HG03135 (cell line): ENCODE measurements around the gene ATP6V0E1.
A peak's percentile ranks its signal among the peaks of the same experiment; 100 is the strongest.
"Not testable (repeated sequence)": the region's sequence is repeated elsewhere in the genome, so short reads cannot be mapped to it uniquely, and the experiment has no call there.

ENCODE experiments used
- ATAC-seq: cut with Tn5 transposase; IDR thresholded peaks from one replicate; pipeline ENCODE4 v1.9.1; 2021; ENCODE audit warnings: mild to moderate bottlenecking, moderate library complexity; ENCODE audit not compliant: unreplicated experiment

The ATP6V0E1 gene

DNA sequence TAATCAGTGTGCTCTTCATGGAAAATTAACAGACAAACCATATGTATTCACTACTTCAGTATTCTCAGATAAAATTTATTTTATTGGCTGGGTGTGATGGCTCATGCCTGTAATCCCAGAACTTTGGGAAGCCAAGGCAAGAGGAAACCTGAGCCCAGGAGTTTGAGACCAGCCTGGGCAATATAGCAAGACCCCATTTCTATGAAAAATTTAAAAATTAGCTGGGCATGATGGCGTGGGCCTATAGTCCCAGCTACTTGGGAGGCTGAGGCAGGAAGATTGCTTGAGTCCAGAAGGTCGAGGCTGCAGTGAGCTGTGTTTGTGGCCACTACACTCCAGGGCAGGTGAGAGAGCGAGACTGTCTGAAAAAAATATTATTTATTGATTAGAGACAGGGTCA lies 49.2 kb downstream of the ATP6V0E1 start:
- ATAC-seq, result no peak

DNA sequence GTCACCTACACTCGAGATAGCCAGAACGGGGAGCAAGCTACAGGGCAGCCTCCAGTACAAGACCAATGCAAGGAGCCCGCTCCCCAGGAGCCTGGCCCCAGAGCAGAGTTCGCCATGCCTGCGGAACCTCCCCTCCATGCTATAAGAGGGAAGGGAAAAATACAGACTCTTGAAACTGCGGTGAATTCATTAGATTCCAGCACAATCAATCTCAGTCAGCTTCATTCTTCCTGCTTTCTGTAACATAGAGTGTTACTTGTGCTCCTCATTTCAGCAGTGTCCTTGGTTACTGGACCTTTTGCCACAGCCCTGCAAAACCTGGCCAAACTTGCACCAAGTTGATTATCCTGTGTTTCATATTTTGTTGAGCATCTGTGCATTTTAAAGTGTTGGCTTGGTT lies 50.4 kb downstream of the ATP6V0E1 start:
- ATAC-seq, result no peak

DNA sequence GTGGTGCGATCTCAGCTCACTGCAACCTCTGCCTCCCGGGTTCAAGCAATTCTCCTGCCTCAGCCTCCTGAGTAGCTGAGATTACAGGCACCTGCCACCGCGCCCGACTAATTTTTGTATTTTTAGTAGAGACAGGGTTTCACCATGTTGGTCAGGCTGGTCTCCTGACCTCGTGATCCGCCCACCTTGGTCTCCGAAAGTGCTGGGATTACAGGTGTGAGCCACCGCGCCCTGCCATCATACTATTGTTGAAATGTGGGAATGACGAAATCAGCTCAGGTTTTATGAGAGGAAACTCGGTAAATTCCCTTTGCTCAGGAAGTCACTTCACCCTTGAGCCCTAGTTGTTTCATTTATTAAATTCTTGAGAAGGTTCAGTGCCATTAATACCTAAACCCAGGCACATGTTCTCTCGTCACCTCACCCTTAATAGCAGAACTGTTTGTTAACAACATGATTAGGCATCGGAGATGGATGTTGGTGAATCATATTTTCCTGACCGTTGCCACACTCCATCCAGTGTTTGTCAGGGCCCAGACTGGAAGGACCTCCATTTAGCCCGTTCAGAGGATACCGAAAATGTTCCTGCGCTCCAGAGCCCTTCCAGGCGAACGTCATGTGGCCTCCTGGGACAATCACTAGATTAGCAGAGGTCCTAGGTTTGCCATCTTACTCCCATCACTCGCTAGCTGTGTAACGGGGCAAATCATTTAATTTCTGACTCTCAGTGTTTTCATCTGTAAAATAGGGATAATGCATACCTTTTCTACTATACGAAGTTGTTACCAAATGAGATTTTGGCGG lies 52.5 kb downstream of the ATP6V0E1 start:
- ATAC-seq, result peak; percentile 60

DNA sequence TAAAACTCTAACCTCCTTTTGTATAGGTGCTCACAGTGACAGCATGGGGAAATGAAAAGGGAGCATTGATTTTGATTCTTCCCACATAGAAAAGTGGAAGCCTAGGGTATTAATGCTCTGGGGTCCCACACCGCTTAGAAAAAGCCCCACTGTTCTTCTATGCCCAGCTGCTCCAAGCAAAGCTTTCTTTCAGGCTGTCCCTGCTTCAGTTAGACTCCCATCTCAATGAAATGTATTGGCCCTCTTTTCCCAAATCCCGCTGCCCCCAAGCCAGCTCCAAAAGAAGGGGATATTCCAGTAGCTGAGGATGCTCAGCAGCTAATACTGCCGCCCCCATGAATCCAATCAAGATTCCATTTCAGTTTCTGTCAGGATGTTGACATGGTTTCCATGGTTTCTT lies 55.6 kb downstream of the ATP6V0E1 start:
- ATAC-seq, result no peak

DNA sequence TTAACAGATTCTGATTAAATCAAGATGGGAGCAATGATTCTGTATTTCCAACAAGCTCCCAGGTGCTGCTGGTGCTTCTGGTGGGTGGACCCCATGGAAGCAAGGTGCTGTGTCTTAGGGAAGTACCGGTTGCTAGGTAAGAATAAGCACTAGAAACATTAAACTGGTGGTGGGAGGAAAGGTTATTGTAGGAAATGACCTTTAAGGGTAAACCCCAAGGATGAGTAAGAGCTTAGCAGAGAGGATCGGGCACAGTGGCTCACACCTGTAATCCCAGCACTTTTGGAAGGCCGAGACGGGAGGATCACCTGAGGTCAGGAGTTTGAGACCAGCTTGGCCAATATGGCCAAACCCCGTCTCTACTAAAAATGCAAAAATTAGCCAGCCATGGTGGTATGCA lies 56.4 kb downstream of the ATP6V0E1 start:
- no peak for ATAC-seq

DNA sequence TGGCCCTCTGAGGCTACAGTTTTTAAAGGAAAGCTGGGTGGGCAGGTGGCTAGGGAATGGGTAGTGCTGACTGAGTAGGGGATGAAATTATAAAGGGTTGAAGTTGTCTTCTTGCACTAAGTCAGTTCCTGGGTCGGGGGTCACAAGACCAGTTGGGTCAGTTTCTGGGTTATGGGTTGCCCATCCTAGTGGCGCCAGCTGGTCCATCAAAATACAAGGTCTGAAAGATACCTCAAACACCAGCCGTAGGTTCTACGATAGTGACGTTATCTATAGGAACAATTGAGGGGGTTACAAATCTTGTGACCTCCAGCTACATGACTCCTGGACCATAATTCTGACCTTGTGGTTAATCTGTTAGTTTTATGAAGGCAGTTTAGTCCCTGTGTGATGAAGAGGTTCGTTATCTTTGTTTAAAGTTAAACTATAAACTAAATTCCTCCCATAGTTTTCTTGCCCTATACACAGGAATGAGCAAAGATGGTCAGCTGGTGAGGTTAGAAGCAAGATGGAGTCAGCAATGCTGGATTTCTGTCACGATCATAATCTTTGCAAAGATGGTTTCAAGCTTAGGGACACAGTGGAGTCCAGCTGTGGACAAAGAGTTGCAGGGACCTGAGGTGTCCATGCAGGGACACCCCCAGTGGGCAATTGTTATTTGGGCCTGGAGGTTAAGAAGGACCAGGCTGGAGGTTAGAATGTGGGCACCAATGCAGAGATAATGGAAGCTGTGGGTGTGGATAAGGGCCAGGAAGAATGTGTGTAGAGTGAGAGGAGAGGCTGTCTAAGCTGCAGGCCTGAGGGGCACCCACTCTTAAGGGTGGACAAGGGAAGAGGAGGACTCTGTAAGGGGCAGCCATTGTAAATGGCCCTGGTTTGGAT lies 58.6 kb downstream of the ATP6V0E1 start:
- ATAC-seq, result no peak

DNA sequence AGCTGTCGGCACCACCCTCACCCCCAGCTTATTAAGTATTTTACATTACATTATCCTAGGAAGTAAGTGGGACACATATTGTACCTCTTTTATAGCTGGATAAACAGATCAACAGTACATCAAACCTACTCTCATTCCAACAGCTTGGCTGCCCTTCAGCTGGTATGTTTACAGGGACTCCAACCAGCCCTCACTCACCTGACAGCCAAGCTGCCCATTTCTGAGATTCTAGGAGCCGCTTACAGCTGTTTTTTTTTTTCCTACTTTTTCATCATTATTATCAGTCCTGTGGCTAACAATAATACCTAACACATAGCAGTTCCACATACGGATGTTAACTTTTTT lies 59.2 kb downstream of the ATP6V0E1 start:
- ATAC-seq, result no peak

DNA sequence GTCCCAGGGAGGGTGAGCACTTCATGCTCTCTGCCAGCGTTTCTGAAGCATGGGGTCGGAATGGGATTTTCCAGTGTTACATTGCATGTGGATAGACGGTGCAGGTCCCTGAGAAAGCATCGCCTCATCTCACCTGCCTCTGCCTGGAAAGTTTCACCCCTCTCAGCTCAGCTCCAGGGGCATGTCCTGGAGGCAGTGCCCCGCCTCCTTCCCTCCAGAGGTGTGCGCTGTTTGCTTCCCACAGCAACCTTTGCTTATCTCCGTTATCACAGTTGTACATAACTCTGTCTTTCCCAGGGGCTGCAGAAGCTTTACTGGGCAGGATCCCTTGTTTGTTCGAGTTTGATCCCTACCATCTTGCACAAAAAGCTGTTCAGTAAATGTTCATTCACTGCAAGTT lies 61.9 kb downstream of the ATP6V0E1 start:
- no peak for ATAC-seq

DNA sequence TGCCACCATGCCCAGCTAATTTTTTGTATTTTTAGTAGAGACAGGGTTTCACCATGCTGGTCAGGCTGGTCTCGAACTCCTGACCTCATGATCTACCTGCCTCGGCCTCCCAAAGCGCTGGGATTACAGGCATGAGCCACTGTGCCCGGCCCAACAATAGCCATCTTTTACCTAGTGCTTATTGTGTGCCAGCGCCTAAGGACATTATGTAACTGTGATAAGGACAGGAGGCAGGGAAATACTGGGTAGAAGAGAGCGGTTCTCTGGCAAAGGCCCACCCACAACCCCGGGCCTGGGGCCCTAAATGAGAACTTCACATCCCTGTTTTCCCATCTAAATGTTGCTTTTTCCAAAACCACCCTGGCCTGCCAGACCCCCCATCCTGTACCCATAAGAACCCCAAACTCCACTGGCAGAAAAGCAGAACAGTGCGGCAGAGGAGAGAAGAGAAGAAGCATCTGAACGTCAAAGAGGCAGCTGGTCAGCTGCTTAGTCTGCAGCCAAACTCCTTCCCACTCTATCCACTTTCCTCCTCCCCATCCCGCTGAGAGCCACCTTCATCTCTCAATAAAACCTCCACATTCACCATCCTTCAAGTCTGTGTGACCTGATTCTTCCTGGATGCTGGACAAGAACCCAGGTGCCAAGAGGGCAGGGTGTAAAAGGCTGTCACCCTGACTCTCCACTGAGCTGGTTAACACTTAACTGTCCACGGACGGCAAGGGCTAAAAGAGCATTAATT lies 63.7 kb downstream of the ATP6V0E1 start:
- ATAC-seq, result not testable (repeated sequence)

DNA sequence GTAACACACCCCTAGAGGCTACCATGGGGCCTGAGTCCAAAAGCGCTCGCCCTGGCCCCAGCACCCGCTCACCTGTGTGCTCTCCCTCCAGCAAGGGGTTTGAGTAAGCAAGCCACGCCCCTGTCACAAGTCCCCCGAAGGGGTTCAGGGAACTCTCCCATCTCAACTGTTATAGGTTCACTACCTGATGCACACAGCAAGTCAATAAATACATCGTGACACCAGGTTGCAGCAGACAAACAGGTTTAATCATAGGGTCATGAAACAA lies 64.2 kb downstream of the ATP6V0E1 start:
- ATAC-seq, result no peak

DNA sequence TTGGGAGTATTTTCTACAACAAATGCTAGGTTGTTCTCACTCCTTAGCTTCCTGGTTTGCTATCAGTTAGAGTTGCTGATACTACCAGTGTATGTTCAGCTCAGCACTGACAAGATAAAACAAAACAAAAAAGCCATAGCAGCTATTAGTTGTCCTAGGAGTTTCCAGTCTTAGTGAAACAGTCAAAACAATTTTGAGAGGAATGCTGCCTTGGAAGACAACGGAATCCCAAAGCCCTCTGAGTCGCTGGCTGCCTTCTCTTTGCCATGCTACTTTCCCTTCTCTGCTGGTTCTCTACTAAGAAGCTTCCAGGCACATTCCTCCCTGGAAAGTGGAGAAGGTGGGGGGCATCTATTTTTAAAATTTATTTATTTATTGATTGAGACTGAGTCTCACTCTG lies 67.2 kb downstream of the ATP6V0E1 start:
- ATAC-seq, result no peak

DNA sequence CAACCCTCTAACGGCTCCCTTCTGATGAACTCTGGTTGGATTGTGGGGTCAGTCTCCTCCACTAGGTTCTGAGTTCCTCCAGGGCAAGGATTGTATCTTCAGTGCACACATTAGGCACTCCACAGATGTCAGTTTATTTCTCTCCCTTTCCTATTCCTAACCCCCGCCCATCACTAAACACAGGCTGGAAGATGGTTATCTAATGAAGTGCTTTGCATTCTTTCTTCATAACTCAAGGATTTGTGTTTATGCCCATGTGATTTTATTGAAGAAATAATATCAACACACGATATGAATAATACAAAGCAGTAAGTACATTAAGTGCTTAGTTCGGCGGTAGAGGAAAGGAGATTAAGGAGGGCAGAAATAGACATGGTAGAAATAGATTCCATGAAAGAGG lies 68.2 kb downstream of the ATP6V0E1 start:
- ATAC-seq, result no peak

DNA sequence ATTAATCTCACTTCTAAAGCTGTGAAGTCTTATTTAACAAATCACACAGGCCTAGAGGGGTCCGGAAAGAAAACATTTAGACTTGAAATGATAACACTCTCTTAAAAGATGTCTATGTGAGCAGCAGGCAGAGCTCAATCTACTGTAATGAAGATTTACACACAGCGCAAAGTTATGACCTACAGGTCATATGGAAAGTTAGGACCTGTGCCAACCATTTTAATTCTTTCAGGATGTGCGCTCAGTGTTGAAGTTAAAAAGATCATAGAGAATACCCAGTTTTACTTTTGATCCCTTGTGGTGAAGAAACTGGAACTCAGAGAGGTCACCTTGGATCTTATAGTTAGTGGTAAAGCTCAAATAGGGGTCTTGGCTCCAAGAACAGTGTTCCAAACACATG lies 69.5 kb downstream of the ATP6V0E1 start:
- no peak for ATAC-seq

DNA sequence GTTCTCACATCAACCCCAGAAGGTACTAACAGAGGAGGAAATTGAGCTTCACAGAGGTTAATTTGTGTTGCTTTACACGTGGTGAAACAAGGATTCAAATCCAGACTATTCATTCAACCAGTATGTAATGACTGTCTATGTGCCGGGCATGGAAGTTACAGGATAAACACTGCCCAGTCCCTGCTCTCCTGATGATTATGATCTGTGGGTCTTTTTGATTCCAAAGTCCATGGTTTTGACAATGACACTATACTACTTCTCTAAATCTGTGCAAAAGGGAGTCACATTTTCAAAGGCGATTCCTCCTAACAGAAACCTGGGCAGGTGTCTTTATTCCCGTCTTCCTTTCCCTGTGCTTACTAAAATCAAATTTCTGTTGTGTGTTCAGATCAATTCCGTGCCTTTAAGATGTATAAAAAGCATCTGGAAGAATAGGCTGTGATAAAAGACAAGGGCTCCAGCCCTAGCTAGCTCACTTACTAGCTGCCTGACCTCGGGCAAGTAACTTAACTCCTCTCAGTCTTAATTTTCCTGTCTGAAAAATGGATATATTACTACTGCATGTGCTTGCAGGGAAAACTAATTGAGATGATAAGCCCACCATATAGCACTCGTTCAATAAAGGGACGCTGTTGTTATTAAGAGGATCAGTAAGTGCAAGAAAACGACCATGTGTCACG lies 71.6 kb downstream of the ATP6V0E1 start:
- no peak for ATAC-seq

DNA sequence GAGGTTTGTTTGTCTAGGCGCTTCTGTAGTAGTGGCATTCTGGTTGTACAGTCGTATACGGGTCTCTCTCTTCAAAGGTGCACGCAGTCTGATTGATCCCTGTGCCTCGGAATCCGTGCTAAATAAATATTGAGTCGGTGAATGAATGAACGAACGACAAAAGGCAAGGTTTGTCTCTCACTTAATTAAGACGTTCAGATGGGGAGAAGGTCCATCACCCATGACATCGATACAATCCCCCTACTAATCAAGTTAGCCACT lies 72.1 kb downstream of the ATP6V0E1 start:
- ATAC-seq, result no peak

DNA sequence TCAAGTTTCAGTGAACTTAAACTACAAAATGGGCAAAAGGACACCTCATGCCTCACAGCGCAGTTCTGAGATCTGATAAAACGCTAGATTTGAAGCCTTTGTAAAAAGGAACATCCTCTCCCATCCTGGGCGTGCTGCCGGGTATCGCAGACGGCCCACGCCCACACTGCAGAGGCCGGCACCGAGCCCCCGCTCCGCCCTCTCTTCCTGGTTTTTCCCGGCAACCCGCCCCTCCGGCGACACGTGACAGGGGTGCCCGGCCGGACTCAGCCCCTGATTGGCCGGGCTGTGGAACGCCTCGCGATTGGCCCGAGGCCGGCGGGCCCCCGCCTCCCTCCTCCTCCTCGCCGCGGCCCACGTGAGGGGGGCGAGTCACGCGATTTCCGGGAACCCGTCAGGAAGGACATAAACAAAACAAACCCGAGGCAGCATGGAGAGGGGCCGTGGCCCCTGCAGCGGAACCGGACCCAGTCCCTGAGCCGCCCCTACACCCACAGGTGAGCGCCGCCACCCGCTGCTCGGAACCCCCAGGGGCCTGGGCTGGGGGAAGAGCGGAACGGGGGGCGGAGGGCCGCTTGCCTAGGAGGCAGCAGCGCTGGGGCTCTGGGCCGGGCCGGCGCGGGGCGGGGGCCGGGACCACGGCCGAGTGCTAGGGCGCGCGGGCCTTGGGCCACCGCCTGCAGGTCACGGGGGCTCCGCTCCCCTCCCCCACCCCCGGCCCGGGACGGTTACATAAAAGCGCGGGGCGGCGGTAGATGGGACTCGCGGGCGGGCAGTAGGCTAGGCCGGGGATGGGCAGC lies 72.6 kb downstream of the ATP6V0E1 start, which contains the start of gene CREBRF:
CREBRF (plus strand) TSS at position 370 of the 800 bp plus-strand sequence. CDS start 24,424 bp downstream, outside the sequence.
- ATAC-seq, result peak; percentile 72

DNA sequence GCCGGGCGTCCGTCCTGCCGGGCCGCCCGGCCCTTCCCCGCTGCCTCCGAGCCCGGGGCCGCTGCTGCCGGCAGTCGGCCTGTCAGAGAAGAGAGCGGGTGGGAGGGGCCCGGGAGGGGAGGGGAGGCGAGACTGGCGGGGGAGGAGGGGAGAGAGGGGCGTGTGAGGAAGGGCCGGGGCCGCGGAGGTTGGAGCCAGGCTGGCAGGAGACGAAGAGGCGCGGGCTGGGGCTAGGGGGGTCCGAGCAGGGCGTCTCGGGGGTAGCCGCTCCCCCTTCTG lies 73.2 kb downstream of the ATP6V0E1 start:
- peak; percentile 22 for ATAC-seq

DNA sequence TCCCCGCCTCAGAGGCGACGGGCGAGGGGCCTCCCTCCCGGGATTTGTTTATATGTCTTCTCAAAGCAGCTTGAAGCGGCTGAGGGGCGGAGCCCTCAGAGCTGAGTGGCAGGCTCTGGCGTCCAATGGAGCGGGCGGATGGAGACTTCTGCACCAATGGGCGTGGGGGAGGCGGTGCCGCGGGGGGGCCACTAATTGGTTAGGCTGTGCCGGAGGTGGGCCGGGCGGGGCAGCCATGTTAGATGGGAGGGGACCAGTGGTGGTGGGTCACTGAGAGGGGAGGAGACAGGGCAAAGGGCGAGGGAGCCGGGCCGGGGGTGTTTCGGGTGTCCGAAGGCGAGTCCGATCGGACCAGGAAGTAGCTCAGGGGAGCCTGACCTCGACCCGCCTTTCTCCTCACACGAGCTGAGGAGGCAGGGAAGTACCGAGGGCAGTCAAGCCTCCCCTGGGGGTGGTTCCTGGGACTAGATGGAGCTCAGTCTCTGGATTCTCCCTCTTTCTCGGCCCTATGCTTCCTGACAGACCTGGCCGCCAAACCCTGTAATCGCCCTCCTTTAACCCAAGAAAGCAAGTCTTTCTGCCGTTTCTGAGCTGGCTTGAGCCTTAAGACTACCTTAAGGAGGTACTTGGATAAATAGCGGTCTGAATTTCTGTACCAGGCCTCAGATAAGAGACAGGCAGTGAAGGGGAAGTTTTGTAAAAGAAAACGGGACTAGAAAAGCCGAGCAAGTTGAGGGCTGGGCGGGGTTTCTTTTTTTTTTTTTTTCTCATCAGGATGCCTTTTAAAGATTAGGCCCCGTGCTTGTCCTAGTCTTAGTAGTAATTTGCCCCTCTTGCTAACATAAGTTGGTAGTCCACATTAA lies 73.7 kb downstream of the ATP6V0E1 start:
- peak; percentile 75 for ATAC-seq

DNA sequence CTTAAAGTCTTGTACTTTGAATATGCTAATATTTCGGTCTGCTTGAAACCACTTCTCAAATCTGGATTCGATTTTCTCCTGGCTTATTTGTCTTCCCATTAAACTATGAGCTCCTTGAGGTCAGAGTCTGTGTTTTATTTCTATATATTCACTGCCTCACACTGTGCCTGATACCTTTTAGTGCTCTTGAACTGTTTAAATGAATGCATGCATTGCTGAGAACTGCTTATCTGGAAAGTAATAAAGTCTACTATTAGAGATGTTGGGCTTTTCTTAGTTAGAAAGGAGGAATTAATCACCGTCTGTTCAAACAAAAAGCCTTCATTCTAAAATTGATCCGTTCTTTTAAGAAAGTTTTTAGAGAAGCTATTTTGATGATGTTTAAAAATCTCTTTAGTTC lies 78.6 kb downstream of the ATP6V0E1 start:
- no peak for ATAC-seq

DNA sequence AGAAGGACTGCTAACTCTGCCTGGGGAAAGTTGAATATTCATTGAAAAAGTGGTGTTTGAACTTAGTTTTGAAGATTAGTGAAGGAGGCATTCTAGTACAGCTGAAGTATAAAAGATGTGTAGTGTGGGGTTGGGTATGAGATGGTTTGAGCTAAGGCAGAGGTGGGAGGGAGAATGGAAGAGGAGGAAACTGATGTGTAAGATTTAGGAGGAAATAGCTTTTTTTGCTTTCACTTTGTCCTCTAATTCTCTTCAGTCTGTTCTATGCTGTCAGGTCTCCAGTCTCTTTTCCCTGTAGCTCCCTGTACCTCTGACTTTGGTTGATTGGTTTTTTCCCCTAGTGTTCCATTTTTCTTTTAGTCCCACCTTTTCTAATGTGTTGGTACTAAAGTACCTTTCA lies 81.6 kb downstream of the ATP6V0E1 start:
- ATAC-seq, result no peak
